ENCODE results near the gene SMG9. TPM values are rescaled to one million over a fixed set of nuclear protein-coding genes. Genes with fewer than 3 reads are reported as not detected.

Gene SMG9
- total RNA-seq, 1 experiment from 2014 or later, result 20.9 TPM

GRCh38 chr19:43726736-43727592 is 27.8 kb downstream of the SMG9 start:
- no peak for DNase-seq (ENCODE audit: extremely low read depth, low read depth)

GRCh38 chr19:43725468-43725867 is 29.3 kb downstream of the SMG9 start:
- no peak for DNase-seq (ENCODE audit: extremely low read depth, low read depth)

GRCh38 chr19:43724896-43725295 is 29.9 kb downstream of the SMG9 start:
- DNase-seq (ENCODE audit: extremely low read depth, low read depth), result no peak

- DNase-seq (ENCODE audit: extremely low read depth, low read depth), result no peak
These were observed 31.2 kb downstream of the SMG9 start for GRCh38 chr19:43723588-43723987.

- no peak for DNase-seq (ENCODE audit: extremely low read depth, low read depth)
These were observed 33.2 kb downstream of the SMG9 start for GRCh38 chr19:43721469-43722048.

GRCh38 chr19:43720936-43721335 is 33.8 kb downstream of the SMG9 start:
- no peak for DNase-seq (ENCODE audit: extremely low read depth, low read depth)

GRCh38 chr19:43719918-43720317 is 34.8 kb downstream of the SMG9 start:
- no peak for DNase-seq (ENCODE audit: extremely low read depth, low read depth)

- no peak for DNase-seq (ENCODE audit: extremely low read depth, low read depth)
These were observed 35.3 kb downstream of the SMG9 start for GRCh38 chr19:43719378-43719868.

- no peak for DNase-seq (ENCODE audit: extremely low read depth, low read depth)
These were observed 36.0 kb downstream of the SMG9 start for GRCh38 chr19:43718627-43719377.

- no peak for DNase-seq (ENCODE audit: extremely low read depth, low read depth)
These were observed 39.0 kb downstream of the SMG9 start, which contains the start of gene IRGC for GRCh38 chr19:43715776-43716175. TSS of gene IRGC (plus strand) at chr19:43716076. CDS start at chr19:43718559, 2,483 bp downstream.

- no peak for DNase-seq (ENCODE audit: extremely low read depth, low read depth)
These were observed 41.6 kb downstream of the SMG9 start for GRCh38 chr19:43713208-43713607.

GRCh38 chr19:43711751-43712355 is 42.9 kb downstream of the SMG9 start:
- no peak for DNase-seq (ENCODE audit: extremely low read depth, low read depth)

- no peak for DNase-seq (ENCODE audit: extremely low read depth, low read depth)
These were observed 46.0 kb downstream of the SMG9 start for GRCh38 chr19:43708716-43709115.

- no peak for DNase-seq (ENCODE audit: extremely low read depth, low read depth)
These were observed 47.5 kb downstream of the SMG9 start for GRCh38 chr19:43707158-43707712.

GRCh38 chr19:43705729-43706128 is 49.0 kb downstream of the SMG9 start:
- DNase-seq (ENCODE audit: extremely low read depth, low read depth), result no peak

GRCh38 chr19:43704002-43704705 is 50.6 kb downstream of the SMG9 start:
- no peak for DNase-seq (ENCODE audit: extremely low read depth, low read depth)

GRCh38 chr19:43700395-43701000 is 54.3 kb downstream of the SMG9 start:
- DNase-seq (ENCODE audit: extremely low read depth, low read depth), result peak; percentile 37

- DNase-seq (ENCODE audit: extremely low read depth, low read depth), result no peak
These were observed 55.0 kb downstream of the SMG9 start for GRCh38 chr19:43699506-43700394.
